AG09319 (cell line): ENCODE results near the gene HSD17B12.

ENCODE experiments used
- DNase-seq: peaks from one replicate; pipeline ENCODE4 v3.0.0-alpha.2; 2010; ENCODE audit warnings: low read depth; ENCODE audit errors: extremely low read depth
- TF ChIP-seq, protein P1 (sequence below): IDR thresholded peaks from 2 replicates; pipeline ENCODE4 v1.5.1; 2011; ENCODE audit warnings: low read depth, mild to moderate bottlenecking, inconsistent platforms, low read length, moderate library complexity

The HSD17B12 gene

DNA sequence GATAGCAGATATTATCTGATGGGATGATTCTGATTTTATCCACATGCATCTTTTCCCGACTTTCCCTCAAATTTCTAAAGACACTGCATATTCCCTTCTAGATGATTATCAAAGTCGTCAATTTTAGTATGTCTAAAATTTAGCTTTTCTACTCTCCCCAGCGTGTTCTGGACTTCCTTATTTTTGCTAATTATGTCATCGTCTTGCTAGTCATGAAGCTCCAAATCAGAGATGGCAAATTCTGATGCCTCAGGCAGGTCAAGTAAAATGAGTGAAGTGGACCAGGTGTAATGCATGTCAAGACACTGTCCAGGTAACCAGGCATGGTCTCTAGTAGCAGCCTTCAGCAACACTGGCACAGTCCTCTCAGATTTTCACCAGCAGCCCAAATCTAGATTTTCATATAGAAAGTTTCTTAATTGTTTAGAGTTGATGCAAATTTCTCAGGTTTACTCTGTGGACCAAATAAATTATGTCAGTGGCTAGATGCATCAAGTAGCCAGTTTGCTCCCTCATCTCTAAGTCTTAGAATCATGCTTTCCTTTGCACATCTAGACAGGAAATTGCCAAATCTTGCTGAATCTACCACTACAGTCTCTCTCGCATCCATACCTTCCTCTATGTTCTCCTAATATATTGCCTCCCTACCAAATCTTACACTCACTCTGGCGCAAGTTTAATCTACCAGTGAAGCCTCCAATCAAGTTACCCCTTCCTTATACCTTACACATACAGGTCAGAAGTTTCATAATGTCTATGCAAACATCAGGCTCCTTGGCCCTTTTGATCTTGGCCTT lies 10.6 kb downstream of the HSD17B12 start:
- TF ChIP-seq, protein P1, sequence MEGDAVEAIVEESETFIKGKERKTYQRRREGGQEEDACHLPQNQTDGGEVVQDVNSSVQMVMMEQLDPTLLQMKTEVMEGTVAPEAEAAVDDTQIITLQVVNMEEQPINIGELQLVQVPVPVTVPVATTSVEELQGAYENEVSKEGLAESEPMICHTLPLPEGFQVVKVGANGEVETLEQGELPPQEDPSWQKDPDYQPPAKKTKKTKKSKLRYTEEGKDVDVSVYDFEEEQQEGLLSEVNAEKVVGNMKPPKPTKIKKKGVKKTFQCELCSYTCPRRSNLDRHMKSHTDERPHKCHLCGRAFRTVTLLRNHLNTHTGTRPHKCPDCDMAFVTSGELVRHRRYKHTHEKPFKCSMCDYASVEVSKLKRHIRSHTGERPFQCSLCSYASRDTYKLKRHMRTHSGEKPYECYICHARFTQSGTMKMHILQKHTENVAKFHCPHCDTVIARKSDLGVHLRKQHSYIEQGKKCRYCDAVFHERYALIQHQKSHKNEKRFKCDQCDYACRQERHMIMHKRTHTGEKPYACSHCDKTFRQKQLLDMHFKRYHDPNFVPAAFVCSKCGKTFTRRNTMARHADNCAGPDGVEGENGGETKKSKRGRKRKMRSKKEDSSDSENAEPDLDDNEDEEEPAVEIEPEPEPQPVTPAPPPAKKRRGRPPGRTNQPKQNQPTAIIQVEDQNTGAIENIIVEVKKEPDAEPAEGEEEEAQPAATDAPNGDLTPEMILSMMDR, result no peak
- DNase-seq, result no peak

DNA sequence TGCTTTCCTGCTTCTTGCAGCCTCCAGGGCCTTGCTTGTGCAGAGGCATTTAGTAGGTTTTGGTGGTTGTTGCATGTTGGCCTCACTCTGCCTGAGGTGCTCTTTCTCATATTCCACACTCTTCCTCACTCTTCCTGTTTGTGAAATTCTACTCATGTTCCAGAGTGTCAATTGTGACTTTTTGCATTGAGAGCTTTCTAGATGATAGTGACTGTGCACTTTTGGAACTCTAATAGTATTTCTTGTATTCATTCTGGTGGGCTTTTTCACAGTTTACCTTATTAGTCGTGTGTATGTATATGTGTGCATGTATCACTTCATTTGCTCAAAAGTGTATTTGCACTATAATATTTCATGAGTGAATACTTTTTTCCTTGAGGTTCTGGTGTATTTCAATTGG lies 11.3 kb downstream of the HSD17B12 start:
- no peak for DNase-seq
- TF ChIP-seq, protein P1, result no peak

DNA sequence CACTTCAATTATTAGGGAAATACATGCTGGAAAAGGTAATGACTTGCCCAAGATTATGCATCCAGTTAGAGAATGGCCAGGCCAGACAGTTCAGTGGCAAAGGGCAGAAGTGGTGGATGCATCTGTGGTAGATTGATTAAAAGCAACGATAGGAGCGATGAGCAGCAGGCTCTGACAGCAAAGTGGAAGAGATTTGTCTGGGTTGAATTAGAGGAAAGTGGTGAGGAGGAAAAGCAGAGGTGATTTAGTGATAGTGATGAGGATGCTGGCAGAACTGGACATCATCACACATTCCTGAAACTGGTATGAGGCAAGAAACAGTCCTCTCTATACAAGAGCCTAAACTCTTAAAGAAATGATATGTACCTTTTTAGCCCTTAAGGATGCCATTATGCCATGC lies 12.5 kb downstream of the HSD17B12 start:
- DNase-seq, result no peak
- TF ChIP-seq, protein P1, result no peak

DNA sequence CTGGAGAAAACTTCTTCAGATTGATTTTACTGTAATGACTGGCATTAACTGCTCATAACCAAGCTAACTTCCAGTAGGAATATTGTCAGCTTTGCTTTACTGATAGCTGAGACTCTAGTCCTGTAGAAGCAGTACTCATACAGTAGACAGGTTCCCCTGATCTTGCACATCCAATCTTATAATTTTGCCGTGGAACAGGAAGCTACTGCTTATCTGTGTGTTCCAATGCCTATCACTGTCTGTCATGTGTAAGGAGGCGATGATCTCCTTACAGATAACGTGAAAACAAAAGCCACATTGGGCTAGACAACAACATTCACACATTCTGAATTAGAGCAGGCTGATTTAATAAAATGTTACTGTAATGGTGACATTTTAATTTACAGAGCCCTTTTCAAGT lies 13.2 kb downstream of the HSD17B12 start:
- TF ChIP-seq, protein P1, result no peak
- no peak for DNase-seq

DNA sequence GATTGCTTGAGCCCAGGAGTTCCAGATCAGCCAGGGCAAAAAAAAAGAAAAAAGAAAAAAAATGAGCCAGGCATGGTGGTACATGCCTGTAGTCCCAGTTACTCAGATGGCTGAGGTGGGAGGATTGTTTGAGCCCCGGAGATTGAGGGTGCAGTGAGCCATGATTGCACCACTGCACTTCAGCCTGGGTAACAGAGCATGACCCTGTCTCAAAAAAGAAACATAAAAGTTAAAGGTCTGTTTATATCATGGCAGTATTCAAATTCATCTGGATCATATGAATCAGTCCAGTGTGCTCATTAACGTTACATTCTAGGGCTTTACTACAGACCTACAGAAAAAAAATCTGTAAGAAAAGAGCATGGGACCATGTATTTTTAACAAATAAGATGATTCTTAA lies 13.9 kb downstream of the HSD17B12 start:
- TF ChIP-seq, protein P1, result no peak
- no peak for DNase-seq

DNA sequence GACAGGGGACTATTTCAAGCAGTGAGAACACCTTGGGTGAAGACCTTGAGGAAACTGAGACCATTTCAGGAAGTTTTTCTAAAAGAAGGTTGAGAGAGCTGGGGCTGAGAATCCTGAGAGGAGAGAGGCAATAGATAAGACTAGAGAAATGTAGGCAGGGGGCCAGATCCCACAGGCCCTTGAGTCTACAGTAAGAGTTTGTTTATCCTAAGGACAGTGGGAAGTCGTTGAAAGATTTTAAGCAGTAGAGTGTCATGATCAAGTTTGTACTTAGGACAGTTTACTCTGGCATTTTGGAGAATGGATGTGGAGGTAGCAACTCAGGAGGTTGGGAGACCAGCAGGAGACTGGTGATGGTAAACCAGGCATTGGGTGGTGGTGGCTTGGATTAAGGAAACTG lies 17.1 kb downstream of the HSD17B12 start:
- TF ChIP-seq, protein P1, result no peak
- no peak for DNase-seq

DNA sequence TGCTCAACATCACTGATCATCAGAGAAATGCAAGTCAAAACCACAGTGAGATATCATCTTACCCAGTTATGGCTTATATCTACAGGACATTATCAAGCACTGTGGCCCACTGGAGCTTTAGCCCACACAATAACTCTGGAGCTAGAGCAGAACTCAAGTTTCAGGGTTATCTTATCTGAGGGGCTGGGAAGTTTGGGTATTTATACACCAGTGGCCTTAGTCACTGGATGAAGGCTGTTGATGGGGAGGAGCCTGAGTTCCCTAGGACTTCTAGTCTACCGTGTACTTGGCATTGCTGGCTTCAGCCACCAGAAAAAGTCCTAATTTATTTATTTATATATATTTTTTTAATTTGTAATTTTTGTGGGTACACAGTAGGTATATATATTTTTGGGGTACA lies 19.3 kb downstream of the HSD17B12 start:
- no peak for DNase-seq
- TF ChIP-seq, protein P1, result no peak
